Neural cell (in vitro differentiated cells): ENCODE data around the gene ABRACL. TPM values are rescaled to one million over a fixed set of nuclear protein-coding genes. Genes with fewer than 3 reads are reported as not detected.

ENCODE experiments used
- H2AFZ ChIP-seq: fragments of 200-600, 300-800 bp; sonication (generic), shearing (Covaris generic); 2 replicates; pipeline ENCODE4 v1.6.0; 2014; ENCODE audit warnings: low read depth, mild to moderate bottlenecking, antibody characterized with exemption, low read length, moderate library complexity
- H3F3A ChIP-seq: fragments of 200-600 bp; shearing (Covaris generic); 2 replicates; pipeline ENCODE4 v1.6.1; 2016; ENCODE audit warnings: mild to moderate bottlenecking, moderate library complexity, mixed read lengths, antibody characterized with exemption, low read length; ENCODE audit not compliant: insufficient read depth, poor library complexity, severe bottlenecking
- H3K27ac ChIP-seq: fragments of 200-600, 300-800 bp; sonication (generic), shearing (Covaris generic); 2 replicates; pipeline ENCODE4 v1.5.1; 2014; ENCODE audit warnings: mild to moderate bottlenecking, low read length, moderate library complexity
- H3K27me3 ChIP-seq: fragments of 300-800, 200-600 bp; sonication (generic), shearing (Covaris generic); 2 replicates; pipeline ENCODE4 v1.6.0; 2014; ENCODE audit warnings: mild to moderate bottlenecking, low read depth, low read length, moderate library complexity; ENCODE audit not compliant: insufficient read depth
- H3K36me3 ChIP-seq: fragments of 300-800, 200-600 bp; sonication (generic), shearing (Covaris generic); 2 replicates; pipeline ENCODE4 v1.5.1; 2014; ENCODE audit warnings: mild to moderate bottlenecking, antibody characterized with exemption, low read length, moderate library complexity; ENCODE audit not compliant: insufficient read depth
- H3K4me2 ChIP-seq: fragments of 300-800, 200-600 bp; sonication (generic), shearing (Covaris generic); 2 replicates; pipeline ENCODE4 v1.6.0; 2014; ENCODE audit warnings: mild to moderate bottlenecking, low read length
- H3K4me3 ChIP-seq: fragments of 300-800, 200-600 bp; sonication (generic), shearing (Covaris generic); 2 replicates; pipeline ENCODE4 v1.5.1; 2014; ENCODE audit warnings: mild to moderate bottlenecking, low read length, moderate library complexity
- H3K79me2 ChIP-seq: fragments of 200-600 bp; shearing (Covaris generic); replicated peaks from 2 replicates; pipeline ENCODE4 v1.6.0; 2014; ENCODE audit warnings: mild to moderate bottlenecking, low read length, moderate library complexity; ENCODE audit not compliant: insufficient read depth
- H3K9ac ChIP-seq: fragments of 300-800, 200-600 bp; sonication (generic), shearing (Covaris generic); 2 replicates; pipeline ENCODE4 v1.6.1; 2016; ENCODE audit warnings: mild to moderate bottlenecking, low read length, mixed read lengths
- H3K9me2 ChIP-seq: fragments of 200-600 bp; shearing (Covaris generic); 2 replicates; pipeline ENCODE4 v1.6.1; 2016; ENCODE audit warnings: mild to moderate bottlenecking, low read length, mixed read lengths; ENCODE audit not compliant: insufficient read depth
- H3K9me3 ChIP-seq: fragments of 200-600, 300-800 bp; sonication (generic), shearing (Covaris generic); 2 replicates; pipeline ENCODE4 v1.6.1; 2016; ENCODE audit warnings: mild to moderate bottlenecking, mixed run types, low read length, moderate library complexity, mixed read lengths
- H4K20me1 ChIP-seq: fragments of 200-600 bp; shearing (Covaris generic); 2 replicates; pipeline ENCODE4 v1.6.1; 2016; ENCODE audit warnings: mild to moderate bottlenecking, mixed run types; ENCODE audit not compliant: insufficient read depth
- EP300 ChIP-seq: fragments of 450-650 bp; conservative IDR thresholded peaks from 2 replicates; pipeline ENCODE4 v1.6.1; 2014; ENCODE audit warnings: antibody characterized with exemption, mild to moderate bottlenecking, moderate library complexity; ENCODE audit not compliant: poor library complexity, severe bottlenecking
- EZH2 ChIP-seq: fragments of 200-600, 300-800 bp; shearing (Covaris generic), sonication (generic); IDR thresholded peaks from 2 replicates; pipeline ENCODE4 v1.6.1; 2014; ENCODE audit warnings: antibody characterized with exemption, low read length, borderline replicate concordance, mild to moderate bottlenecking; ENCODE audit not compliant: insufficient read depth, poor library complexity, severe bottlenecking
- MXI1 ChIP-seq: fragments of 450-650 bp; conservative IDR thresholded peaks from 2 replicates; pipeline ENCODE4 v1.6.1; 2014; ENCODE audit warnings: antibody characterized with exemption, mild to moderate bottlenecking; ENCODE audit not compliant: poor library complexity, severe bottlenecking
- POLR2AphosphoS5 ChIP-seq: IDR thresholded peaks from 2 replicates; pipeline ENCODE4 v1.6.1; 2012
- RAD21 ChIP-seq: fragments of 450-650 bp; conservative IDR thresholded peaks from 2 replicates; pipeline ENCODE4 v1.6.1; 2014; ENCODE audit warnings: antibody characterized with exemption, mild to moderate bottlenecking, moderate library complexity
- REST ChIP-seq: IDR thresholded peaks from 2 replicates; pipeline ENCODE4 v1.6.1; 2012; ENCODE audit warnings: borderline replicate concordance
- SMC3 ChIP-seq: fragments of 450-650 bp; conservative IDR thresholded peaks from 2 replicates; pipeline ENCODE4 v1.6.1; 2014; ENCODE audit warnings: antibody characterized with exemption, mild to moderate bottlenecking, moderate library complexity; ENCODE audit not compliant: poor library complexity
- TAF1 ChIP-seq: IDR thresholded peaks from 2 replicates; pipeline ENCODE4 v1.6.1; 2012; ENCODE audit warnings: low read depth
- polyA plus RNA-seq: library from polyadenylated mRNA; depleted of rRNA; stranded (reverse); fragments of >200 nt; gene quantifications from 2 replicates; pipeline ENCODE4 v1.2.3, GENCODE V29; 2014
- TF ChIP-seq, protein P1 (sequence below): fragments of 450-650 bp; IDR thresholded peaks from 2 replicates; pipeline ENCODE4 v1.5.1; 2014; ENCODE audit warnings: antibody characterized with exemption, mild to moderate bottlenecking, moderate library complexity; ENCODE audit not compliant: poor library complexity, severe bottlenecking

ABRACL gene
- polyA plus RNA-seq, 1 donor from 2014 or later, result 201 TPM

GRCh38 chr6:139068846-139069245 is 40.3 kb downstream of the ABRACL start:
- Histone ChIP-seq H3K4me3 (no peak overlapping the region), H3K27me3 (no peaks in the 10 kb centered on the region), H3K9ac (no peak overlapping the region), H3K27ac (no peak overlapping the region), H3K79me2 (no peaks in the 10 kb centered on the region), H3K4me2 (no peak overlapping the region), H3K9me3 (no peaks in the 10 kb centered on the region), H4K20me1 (no peaks in the 10 kb centered on the region), H3F3A (no peaks in the 10 kb centered on the region), H2AFZ (no peak overlapping the region), H3K9me2 (no peaks in the 10 kb centered on the region), H3K36me3 (no peaks in the 10 kb centered on the region)
- no peak for TF ChIP-seq SMC3
- TF ChIP-seq, protein P1, sequence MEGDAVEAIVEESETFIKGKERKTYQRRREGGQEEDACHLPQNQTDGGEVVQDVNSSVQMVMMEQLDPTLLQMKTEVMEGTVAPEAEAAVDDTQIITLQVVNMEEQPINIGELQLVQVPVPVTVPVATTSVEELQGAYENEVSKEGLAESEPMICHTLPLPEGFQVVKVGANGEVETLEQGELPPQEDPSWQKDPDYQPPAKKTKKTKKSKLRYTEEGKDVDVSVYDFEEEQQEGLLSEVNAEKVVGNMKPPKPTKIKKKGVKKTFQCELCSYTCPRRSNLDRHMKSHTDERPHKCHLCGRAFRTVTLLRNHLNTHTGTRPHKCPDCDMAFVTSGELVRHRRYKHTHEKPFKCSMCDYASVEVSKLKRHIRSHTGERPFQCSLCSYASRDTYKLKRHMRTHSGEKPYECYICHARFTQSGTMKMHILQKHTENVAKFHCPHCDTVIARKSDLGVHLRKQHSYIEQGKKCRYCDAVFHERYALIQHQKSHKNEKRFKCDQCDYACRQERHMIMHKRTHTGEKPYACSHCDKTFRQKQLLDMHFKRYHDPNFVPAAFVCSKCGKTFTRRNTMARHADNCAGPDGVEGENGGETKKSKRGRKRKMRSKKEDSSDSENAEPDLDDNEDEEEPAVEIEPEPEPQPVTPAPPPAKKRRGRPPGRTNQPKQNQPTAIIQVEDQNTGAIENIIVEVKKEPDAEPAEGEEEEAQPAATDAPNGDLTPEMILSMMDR, result no peak
- no peak for TF ChIP-seq RAD21
- no peak for TF ChIP-seq TAF1
- TF ChIP-seq EP300, result no peak
- no peak for TF ChIP-seq POLR2AphosphoS5
- no peak for TF ChIP-seq EZH2
- no peak for TF ChIP-seq REST
- no peak for TF ChIP-seq MXI1

GRCh38 chr6:139073118-139073517 is 44.6 kb downstream of the ABRACL start:
- Histone ChIP-seq H3K9ac (no peak overlapping the region), H3K9me2 (no peaks in the 10 kb centered on the region), H3K79me2 (no peaks in the 10 kb centered on the region), H2AFZ (no peak overlapping the region), H3K27me3 (no peaks in the 10 kb centered on the region), H3K36me3 (no peaks in the 10 kb centered on the region), H3K4me2 (no peak overlapping the region), H3K4me3 (no peak overlapping the region), H4K20me1 (no peaks in the 10 kb centered on the region), H3F3A (no peaks in the 10 kb centered on the region), H3K9me3 (no peaks in the 10 kb centered on the region), H3K27ac (no peak overlapping the region)
- TF ChIP-seq RAD21, result no peak
- TF ChIP-seq POLR2AphosphoS5, result peak; percentile 72
- TF ChIP-seq EP300, result peak; percentile 97
- no peak for TF ChIP-seq MXI1
